GM12878 (cell line): ENCODE results near the gene TCL1B. TPM values are rescaled to one million over a fixed set of nuclear protein-coding genes. Genes with fewer than 3 reads are reported as not detected.

ENCODE experiments used
- ATAC-seq: fragments of 200-7000 bp; cut with Tn5 transposase; 3 replicates; pipeline ENCODE4 v1.9.1; 2020; ENCODE audit warnings: mild to moderate bottlenecking, moderate library complexity
- BruUV-seq: library from RNA; stranded (reverse); fragments of 400-500 nt; replicated peaks from 2 replicates; lab custom pipeline; 2021; lab: Mats Ljungman, UMichigan
- CTCF ChIA-PET: fragments of 300-600 bp; sonication (Branson Sonifier 250); formaldehyde crosslinking; extraction: SDS; loops from one replicate; lab custom pipeline; 2021; ENCODE audit warnings: inconsistent platforms; lab: Yijun Ruan, JAX
- POLR2A ChIA-PET: fragments of 350-600 bp; formaldehyde crosslinking; extraction: SDS; loops from one replicate; lab custom pipeline; 2021; ENCODE audit warnings: inconsistent platforms; lab: Charles Lee
- RAD21 ChIA-PET: fragments of 300-600 bp; sonication (Branson Sonifier 250); formaldehyde crosslinking; loops from one replicate; lab custom pipeline; 2023; ENCODE audit warnings: antibody characterized with exemption; ENCODE audit not compliant: unreplicated experiment; lab: Charles Lee
- SMC1A ChIA-PET: fragments of 300-600 bp; sonication (Branson Sonifier 250); formaldehyde crosslinking; loops from one replicate; lab custom pipeline; 2023; ENCODE audit not compliant: unreplicated experiment, uncharacterized antibody; lab: Charles Lee
- DNase-seq: peaks from one replicate; pipeline ENCODE4 v3.0.0-alpha.2; 2011; ENCODE audit warnings: low read depth, low spot score
- FAIRE-seq: peaks from 3 replicates; lab custom pipeline; 2011; peaks lifted over from hg19 to GRCh38; lab: Jason Lieb, UNC
- H2AFZ ChIP-seq: 2 replicates; pipeline ENCODE4 v1.6.0; 2011; ENCODE audit warnings: low read depth, low read length, control low read depth; ENCODE audit not compliant: control insufficient read depth
- H3K27ac ChIP-seq: 2 replicates; pipeline ENCODE4 v1.5.1; 2011; ENCODE audit warnings: control low read depth; ENCODE audit not compliant: control insufficient read depth, insufficient read depth
- H3K27me3 ChIP-seq, 2 experiments: replicated peaks in 1 of 2; 2 replicates each; pipeline versions ENCODE4 v1.6.0 to v1.6.1; 2011; ENCODE audit warnings: low read length in 1 of 2; ENCODE audit not compliant: control insufficient read depth in 2 of 2, insufficient read depth in 2 of 2
- H3K36me3 ChIP-seq, 2 experiments: 2 replicates each; pipeline ENCODE4 v1.5.1; 2011; ENCODE audit warnings: low read length in 1 of 2; ENCODE audit not compliant: control insufficient read depth in 2 of 2, insufficient read depth in 2 of 2
- H3K4me1 ChIP-seq: 2 replicates; pipeline ENCODE4 v1.6.1; 2011; ENCODE audit warnings: mild to moderate bottlenecking, low read length, moderate library complexity, mixed read lengths; ENCODE audit not compliant: control insufficient read depth, insufficient read depth
- H3K4me2 ChIP-seq: 2 replicates; pipeline ENCODE4 v1.6.0; 2011; ENCODE audit warnings: control low read depth; ENCODE audit not compliant: control insufficient read depth, insufficient read depth
- H3K4me3 ChIP-seq: fragments of 200-600 bp; sonication (generic); 2 replicates; pipeline ENCODE4 v1.5.1; 2016
- H3K79me2 ChIP-seq: 2 replicates; pipeline ENCODE4 v1.6.0; 2011; ENCODE audit warnings: low read length; ENCODE audit not compliant: control insufficient read depth, insufficient read depth
- H3K9ac ChIP-seq: 2 replicates; pipeline ENCODE4 v1.8.0; 2011; ENCODE audit warnings: low read length, control low read depth, mixed read lengths; ENCODE audit not compliant: control insufficient read depth, insufficient read depth
- H3K9me3 ChIP-seq: replicated peaks from 3 replicates; pipeline ENCODE4 v1.5.1; 2011; ENCODE audit warnings: mild to moderate bottlenecking, low read length; ENCODE audit not compliant: control insufficient read depth, insufficient read depth
- H4K20me1 ChIP-seq: 2 replicates; pipeline ENCODE4 v1.6.0; 2011; ENCODE audit not compliant: control insufficient read depth, insufficient read depth
- E4F1 ChIP-seq: fragments of 450-650 bp; IDR thresholded peaks from 2 replicates; pipeline ENCODE4 v1.6.1; 2018; ENCODE audit warnings: borderline replicate concordance, mild to moderate bottlenecking; ENCODE audit not compliant: partially characterized antibody
- EGR1 ChIP-seq, 2 experiments: IDR thresholded peaks; 1 replicate in 1 of 2; 2 replicates in 1 of 2; pipeline ENCODE4 v1.6.1; 2011 to 2012; ENCODE audit warnings: low read depth in 2 of 2, low read length in 2 of 2, borderline replicate concordance in 1 of 2, mild to moderate bottlenecking in 1 of 2, moderate library complexity in 1 of 2
- EP300 ChIP-seq, 2 experiments: fragments of 150-350 bp in 1 of 2; IDR thresholded peaks; 2 replicates each; pipeline ENCODE4 v1.6.1; 2011 to 2012; ENCODE audit warnings: low read depth in 2 of 2, low read length in 2 of 2, borderline replicate concordance in 1 of 2, improper control_type of control experiment in 1 of 2, inconsistent platforms in 1 of 2; ENCODE audit not compliant: control insufficient read depth in 1 of 2
- HDAC2 ChIP-seq: fragments of 200-600 bp; sonication (generic); IDR thresholded peaks from 2 replicates; pipeline ENCODE4 v1.6.1; 2017
- NR2F1 ChIP-seq: fragments of 450-650 bp; conservative IDR thresholded peaks from 2 replicates; pipeline ENCODE4 v1.6.1; 2017; ENCODE audit warnings: mild to moderate bottlenecking
- NRF1 ChIP-seq: conservative IDR thresholded peaks from 2 replicates; pipeline ENCODE4 v1.6.1; 2011; ENCODE audit warnings: mild to moderate bottlenecking, low read depth, low read length, improper control_type of control experiment
- RBBP5 ChIP-seq: fragments of 200-600 bp; sonication (generic); conservative IDR thresholded peaks from 2 replicates; pipeline ENCODE4 v1.6.1; 2016
- RCOR1 ChIP-seq: conservative IDR thresholded peaks from 2 replicates; pipeline ENCODE4 v1.6.1; 2012; ENCODE audit warnings: low read depth, low read length, improper control_type of control experiment
- RUNX3 ChIP-seq: IDR thresholded peaks from 2 replicates; pipeline ENCODE4 v1.6.1; 2012; ENCODE audit warnings: low read length, inconsistent platforms
- SREBF2 ChIP-seq: IDR thresholded peaks from 2 replicates; pipeline ENCODE4 v1.6.1; 2012; ENCODE audit warnings: mild to moderate bottlenecking, low read length
- SRF ChIP-seq, 2 experiments: IDR thresholded peaks; 2 replicates each; pipeline ENCODE4 v1.6.1; 2011; ENCODE audit warnings: low read depth in 2 of 2, low read length in 2 of 2, mild to moderate bottlenecking in 1 of 2, moderate library complexity in 1 of 2
- STAT1 ChIP-seq: fragments of 450-650 bp; conservative IDR thresholded peaks from 2 replicates; pipeline ENCODE4 v1.6.1; 2014; ENCODE audit warnings: antibody characterized with exemption, mild to moderate bottlenecking
- TCF12 ChIP-seq: IDR thresholded peaks from 2 replicates; pipeline ENCODE4 v1.6.1; 2011; ENCODE audit warnings: low read depth, mild to moderate bottlenecking, low read length
- WRNIP1 ChIP-seq: IDR thresholded peaks from 2 replicates; pipeline ENCODE4 v1.6.1; 2011; ENCODE audit warnings: low read depth, low read length, improper control_type of control experiment, borderline replicate concordance
- YBX1 ChIP-seq: fragments of 450-650 bp; IDR thresholded peaks from 2 replicates; pipeline ENCODE4 v1.6.1; 2016; ENCODE audit warnings: antibody characterized with exemption
- YY1 ChIP-seq: IDR thresholded peaks from 2 replicates; pipeline ENCODE4 v1.6.1; 2011; ENCODE audit warnings: low read depth, mild to moderate bottlenecking, low read length
- WGBS: methylation state at CpG from one replicate; pipeline ENCODE4 v1.1.6; 2016; ENCODE audit warnings: low lambda C conversion rate; ENCODE audit not compliant: insufficient replicate concordance, insufficient coverage; ENCODE audit errors: missing lambda C conversion rate; 5-methylcytosine and 5-hydroxymethylcytosine counted together
- in situ Hi-C: fragments of 300-500 bp; cut with MboI; formaldehyde crosslinking; loops from 9 replicates; pipeline ENCODE4 v1.14.3; 2018; ENCODE audit warnings: mixed read lengths
- intact Hi-C: fragments of 100-400 bp; cut with micrococcal nuclease; formaldehyde crosslinking; loops from one replicate; pipeline ENCODE4 v1.14.2; 2022; ENCODE audit not compliant: unreplicated experiment
- polyA plus RNA-seq, 11 experiments: library from polyadenylated mRNA; depleted of rRNA in 4 of 11; unstranded in 6 of 11; stranded (reverse) in 5 of 11; fragments of >200 nt; fragmentation: Nextera tagmentation in 4 of 11; fragmentation: Illumina TruSeq in 1 of 11; extraction: Ambion mirVana in 4 of 11; extraction: Trizol in 1 of 11; gene quantifications; 1 replicate in 1 of 11; 2 replicates in 10 of 11; pipeline versions ENCODE4 v1.2.1 to v1.2.3, GENCODE V29; 2011 to 2016; ENCODE audit warnings: inconsistent platforms in 2 of 11, missing spikeins in 2 of 11, low read depth in 1 of 11
- total RNA-seq, 4 experiments: library from RNA; depleted of rRNA in 3 of 4; stranded (reverse); fragments of >200 nt in 3 of 4; fragmentation: Illumina TruSeq in 1 of 4; extraction: Trizol in 1 of 4; gene quantifications; 2 replicates each; pipeline versions ENCODE4 v1.2.1 to v1.2.3, GENCODE V29; 2013 to 2021

The TCL1B gene
- total and polyA plus RNA-seq, 10 of the 15 experiments (the other 5 are each of a cell fraction or from before 2014, with no cell fraction given), result 0.10 to 0.18 (median 0.13) TPM; not detected in 6

GRCh38 chr14:95655461-95655860 lies 30.8 kb upstream of the TCL1B start:
- Histone ChIP-seq H3K9ac (no peak overlapping the region), H3K79me2 (no peaks in the 10 kb centered on the region), H3K36me3 (no peaks in the 10 kb centered on the region; a peak in 1 of 4 replicates), H2AFZ (no peak overlapping the region), H4K20me1 (no peaks in the 10 kb centered on the region), H3K27me3 (no peaks in the 10 kb centered on the region; a peak in 2 of 4 replicates), H3K9me3 (no peaks in the 10 kb centered on the region), H3K27ac (no peak overlapping the region), H3K4me3 (no peak overlapping the region), H3K4me2 (no peak overlapping the region), H3K4me1 (peaks cover 19% of the 10 kb centered on the region)
- ChIA-PET RAD21 (interaction anchor here (1.5 to 2.4 kb wide), 2 partner anchors 10 to 41 kb away, joined by 3 to 7 read pairs; no protein-coding TSS in a partner anchor), CTCF (interaction anchor here (0.7 to 2.8 kb wide), 2 partner anchors 28 to 388 kb away, joined by 3 to 9 read pairs; no protein-coding TSS in a partner anchor), SMC1A (interaction anchor here (1.0 to 2.4 kb wide), 4 partner anchors 9 to 41 kb away, joined by 3 to 6 read pairs (median 4); no protein-coding TSS in a partner anchor), POLR2A (interaction anchor here (0.6 kb wide), 1 partner anchor 25 kb away, joined by 7 read pairs; no protein-coding TSS in a partner anchor)
- TF ChIP-seq TCF12 (no peak), RBBP5 (no peak), EP300 (IDR thresholded peaks at IDR 0.05; ENCODE audit: borderline replicate concordance in 1 of 2, control insufficient read depth in 1 of 2, low read depth in 2 of 2, low read length in 2 of 2) (no peak)
- intact Hi-C loops (no loop called here), in situ Hi-C loops (loop anchor here (25.0 kb wide), 1 partner anchor 1693 kb away; no protein-coding TSS in a partner anchor)
- no peak for DNase-seq
- WGBS, result 92% methylated on average over 1 of the region's 1 CpG
- no peak for FAIRE-seq
- no peak for ATAC-seq
- BruUV-seq, result no TSS peak

GRCh38 chr14:95656634-95657033 lies 29.6 kb upstream of the TCL1B start:
- in situ Hi-C loops, result loop anchor here (25.0 kb wide), 1 partner anchor 1694 kb away; no protein-coding TSS in a partner anchor
- SMC1A ChIA-PET, result interaction anchor here (0.6 to 0.7 kb wide), 2 partner anchors 62 to 99 kb away, joined by 3 read pairs; no protein-coding TSS in a partner anchor
- Histone ChIP-seq H3K36me3 (no peaks in the 10 kb centered on the region), H3K27me3 (no peaks in the 10 kb centered on the region; a peak in 2 of 4 replicates), H3K4me1 (peaks cover 27% of the 10 kb centered on the region), H3K4me3 (no peak overlapping the region), H3K9me3 (no peaks in the 10 kb centered on the region), H3K9ac (no peak overlapping the region), H3K27ac (no peak overlapping the region), H3K79me2 (no peaks in the 10 kb centered on the region), H4K20me1 (no peaks in the 10 kb centered on the region), H3K4me2 (no peak overlapping the region), H2AFZ (no peak overlapping the region)
- CTCF ChIA-PET, result interaction anchor here (1.1 to 1.3 kb wide), 2 partner anchors 13 to 23 kb away, joined by 3 to 4 read pairs; no protein-coding TSS in a partner anchor
- POLR2A ChIA-PET, result interaction anchor here (0.5 kb wide), 1 partner anchor 109 kb away, joined by 3 read pairs; no protein-coding TSS in a partner anchor
- RAD21 ChIA-PET, result interaction anchor here (2.4 kb wide), 1 partner anchor 9 kb away, joined by 7 read pairs; no protein-coding TSS in a partner anchor
- 63% methylated on average over 5 of the region's 5 CpGs for WGBS
- intact Hi-C loops, result no loop called here
- ATAC-seq, result no peak
- DNase-seq, result no peak
- FAIRE-seq, result no peak
- BruUV-seq, result no TSS peak
- TF ChIP-seq EGR1 (IDR thresholded peaks at IDR 0.05; ENCODE audit: borderline replicate concordance in 1 of 2, low read depth in 2 of 2, low read length in 2 of 2) (no peak), WRNIP1 (no peak), YBX1 (no peak), SRF (IDR thresholded peaks at IDR 0.05; ENCODE audit: low read depth in 2 of 2, low read length in 2 of 2) (no peak), NR2F1 (no peak), STAT1 (no peak), NRF1 (no peak), RUNX3 (no peak), HDAC2 (no peak), SREBF2 (no peak), E4F1 (no peak), YY1 (no peak), RCOR1 (no peak)
